ENCODE data around the gene NUTF2. TPM values are rescaled to one million over a fixed set of nuclear protein-coding genes. Genes with fewer than 3 reads are reported as not detected.
A peak's percentile ranks its signal among the peaks of the same experiment; 100 is the strongest.

NUTF2 gene
- total RNA-seq, 2 donors from 2014 or later = 201 to 218 TPM

DNA sequence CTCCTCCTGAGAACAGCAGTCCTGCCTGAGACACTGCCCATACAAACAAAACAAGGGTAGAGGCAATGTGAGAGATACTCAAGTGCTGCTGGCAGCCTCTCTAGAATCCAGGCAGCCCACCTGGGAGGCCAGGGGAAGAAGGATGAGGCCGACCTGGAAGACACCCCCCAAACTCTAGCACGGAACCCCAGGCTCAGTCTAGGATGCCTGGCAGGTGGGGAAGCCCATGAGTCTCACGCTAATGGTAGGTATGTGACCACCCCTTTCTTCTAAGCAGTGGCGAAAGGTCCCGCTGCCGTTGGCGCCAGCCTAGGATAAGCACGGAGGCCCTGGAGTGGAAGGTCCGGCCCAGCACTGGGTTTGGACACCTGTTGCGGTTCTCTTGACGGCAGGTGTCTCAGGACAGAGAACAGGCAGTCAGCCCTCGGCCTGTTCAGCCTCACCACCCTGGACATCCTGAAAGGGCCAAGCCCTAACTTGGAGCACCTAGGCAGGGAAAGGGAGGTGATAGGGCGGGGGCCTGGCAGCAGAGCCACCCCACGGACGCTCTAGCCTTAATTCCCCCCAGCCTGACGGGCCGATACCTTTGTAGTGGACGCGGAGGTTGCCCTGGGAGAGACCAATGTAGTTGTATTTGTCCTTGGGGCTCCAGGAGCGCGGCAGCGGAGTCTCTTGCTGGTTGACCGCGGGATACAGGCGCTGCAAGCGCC is 40.9 kb upstream of the NUTF2 start:
- Histone ChIP-seq H3K36me3 (ENCODE audit: control insufficient read depth, insufficient read depth, low read length) (peaks cover 21% of the 10 kb centered on the region), H3K4me3 (ENCODE audit: low read length) (peak overlapping the region; percentile 98), H3K27me3 (ENCODE audit: control insufficient read depth, insufficient read depth, low read length, poor library complexity, severe bottlenecking) (no peaks in the 10 kb centered on the region), H3K9me3 (ENCODE audit: control insufficient read depth, low read length) (no peaks in the 10 kb centered on the region), H3K9ac (ENCODE audit: extremely low read depth, low read length, poor library complexity, severe bottlenecking) (peak overlapping the region; percentile 95), H3K27ac (ENCODE audit: low read depth, low read length) (peak overlapping the region; percentile 78), H3K4me1 (ENCODE audit: control insufficient read depth, insufficient read depth, low read length) (no peaks in the 10 kb centered on the region)
- H3K27ac Mint-ChIP-seq = peak overlapping the region; percentile 94
- H3K4me3 Mint-ChIP-seq = peak overlapping the region; percentile 89
- no peaks in the 10 kb centered on the region for H3K9me3 Mint-ChIP-seq
- peaks cover 2% of the 10 kb centered on the region for H3K27me3 Mint-ChIP-seq (ENCODE audit: insufficient read depth)
- H3K36me3 Mint-ChIP-seq (ENCODE audit: low read depth) = peaks cover 27% of the 10 kb centered on the region
- peaks cover 18% of the 10 kb centered on the region for H3K4me1 Mint-ChIP-seq
- TF ChIP-seq, protein P1, sequence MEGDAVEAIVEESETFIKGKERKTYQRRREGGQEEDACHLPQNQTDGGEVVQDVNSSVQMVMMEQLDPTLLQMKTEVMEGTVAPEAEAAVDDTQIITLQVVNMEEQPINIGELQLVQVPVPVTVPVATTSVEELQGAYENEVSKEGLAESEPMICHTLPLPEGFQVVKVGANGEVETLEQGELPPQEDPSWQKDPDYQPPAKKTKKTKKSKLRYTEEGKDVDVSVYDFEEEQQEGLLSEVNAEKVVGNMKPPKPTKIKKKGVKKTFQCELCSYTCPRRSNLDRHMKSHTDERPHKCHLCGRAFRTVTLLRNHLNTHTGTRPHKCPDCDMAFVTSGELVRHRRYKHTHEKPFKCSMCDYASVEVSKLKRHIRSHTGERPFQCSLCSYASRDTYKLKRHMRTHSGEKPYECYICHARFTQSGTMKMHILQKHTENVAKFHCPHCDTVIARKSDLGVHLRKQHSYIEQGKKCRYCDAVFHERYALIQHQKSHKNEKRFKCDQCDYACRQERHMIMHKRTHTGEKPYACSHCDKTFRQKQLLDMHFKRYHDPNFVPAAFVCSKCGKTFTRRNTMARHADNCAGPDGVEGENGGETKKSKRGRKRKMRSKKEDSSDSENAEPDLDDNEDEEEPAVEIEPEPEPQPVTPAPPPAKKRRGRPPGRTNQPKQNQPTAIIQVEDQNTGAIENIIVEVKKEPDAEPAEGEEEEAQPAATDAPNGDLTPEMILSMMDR (conservative IDR thresholded peaks at IDR 0.05) = no peak
- no peak for DNase-seq
- WGBS, 2 experiments (ENCODE audit: insufficient coverage in 1 of 2, insufficient read length in 1 of 2) = 1% methylated on average over 13 to 26 of the region's 26 CpGs

DNA sequence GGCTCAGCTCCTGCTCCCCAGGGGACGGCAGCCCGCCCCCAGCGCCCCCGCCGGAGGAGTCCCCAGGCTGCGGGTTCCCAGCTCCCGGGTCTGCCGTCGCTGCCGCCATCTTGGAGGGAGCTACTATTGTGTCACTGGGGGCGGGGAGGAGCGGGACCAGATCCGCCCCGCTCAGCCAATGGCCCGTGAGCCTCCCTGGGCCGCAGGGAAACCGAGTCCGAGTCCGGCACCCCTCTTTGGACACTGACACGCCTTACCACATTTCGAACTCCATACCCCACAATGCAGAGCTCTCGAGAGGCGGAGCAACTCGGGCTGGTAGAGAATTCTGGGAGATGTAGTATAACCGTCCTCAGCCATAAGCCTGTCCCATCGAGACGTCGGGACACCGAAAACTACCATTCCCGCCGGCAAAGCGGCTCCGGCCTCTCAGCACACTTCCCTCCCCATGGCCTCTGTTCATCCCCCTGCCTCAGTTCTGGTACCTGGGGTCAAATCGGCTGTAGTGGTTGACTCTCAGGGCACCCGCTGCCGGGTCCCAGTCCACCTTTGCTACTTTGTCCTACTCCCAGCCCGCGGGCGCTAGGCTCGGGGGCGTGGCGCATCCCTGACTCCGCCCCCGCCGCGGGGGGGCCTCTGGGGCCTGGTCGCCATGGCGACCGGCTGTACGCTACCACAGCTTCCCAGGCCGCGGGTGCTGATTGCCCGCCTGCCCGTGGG is 40.1 kb upstream of the NUTF2 start, which contains the start of the genes RANBP10 and TSNAXIP1:
Gene RANBP10 (minus strand): TSS at position 133 of the 720 bp plus-strand sequence. CDS start 24 bp downstream, at position 109.
Gene TSNAXIP1 (plus strand): TSS at position 462 of the 720 bp plus-strand sequence. CDS start 261 bp downstream, outside the sequence.
- Mint-ChIP-seq H3K4me3 (peak within 1 kb of the TSS; percentile 89), H3K36me3 (ENCODE audit: low read depth) (peaks cover 27% of the 10 kb centered on the region), H3K27ac (peak within 1 kb of the TSS; percentile 99), H3K9me3 (no peaks in the 10 kb centered on the region), H3K27me3 (ENCODE audit: insufficient read depth) (peaks cover 2% of the 10 kb centered on the region), H3K4me1 (peaks cover 18% of the 10 kb centered on the region)
- Histone ChIP-seq H3K4me1 (ENCODE audit: control insufficient read depth, insufficient read depth, low read length) (no peaks in the 10 kb centered on the region), H3K4me3 (ENCODE audit: low read length) (peak within 1 kb of the TSS; percentile 98), H3K36me3 (ENCODE audit: control insufficient read depth, insufficient read depth, low read length) (peaks cover 14% of the 10 kb centered on the region), H3K9ac (ENCODE audit: extremely low read depth, low read length, poor library complexity, severe bottlenecking) (peak within 1 kb of the TSS; percentile 95), H3K27me3 (ENCODE audit: control insufficient read depth, insufficient read depth, low read length, poor library complexity, severe bottlenecking) (no peaks in the 10 kb centered on the region), H3K9me3 (ENCODE audit: control insufficient read depth, low read length) (no peaks in the 10 kb centered on the region), H3K27ac (ENCODE audit: low read depth, low read length) (peak within 1 kb of the TSS; percentile 78)
- peak; percentile 99 for DNase-seq
- TF ChIP-seq, protein P1 (conservative IDR thresholded peaks at IDR 0.05) = no peak
- 0 to 1% methylated on average over 28 to 54 of the region's 54 CpGs for WGBS, 2 experiments (ENCODE audit: insufficient coverage in 1 of 2, insufficient read length in 1 of 2)

DNA sequence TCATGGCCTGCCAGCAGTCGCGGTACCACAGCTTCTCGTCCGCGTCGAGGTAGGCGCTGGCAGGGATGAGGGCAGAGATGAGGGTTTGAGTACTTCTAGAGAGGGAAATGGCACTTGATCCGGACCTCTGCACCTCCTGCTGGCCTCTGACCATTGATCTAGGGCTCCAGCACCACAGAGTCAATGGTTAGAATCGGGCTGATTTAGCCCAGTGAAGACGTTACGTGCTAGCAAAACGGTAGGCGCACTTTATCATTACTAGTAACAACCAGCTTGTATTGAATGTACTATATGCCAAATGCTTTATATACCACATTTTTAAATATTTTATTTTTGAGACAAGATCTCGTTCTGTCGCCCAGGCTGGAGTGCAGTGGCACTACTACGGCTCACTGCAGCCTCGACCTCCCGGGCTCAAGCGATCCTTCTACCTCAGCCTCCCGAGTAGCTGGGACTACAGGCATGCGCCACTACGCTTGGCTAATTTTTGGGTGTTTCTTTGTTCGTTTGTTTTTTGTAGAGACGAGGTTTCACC is 39.5 kb upstream of the NUTF2 start:
- Mint-ChIP-seq H3K36me3 (ENCODE audit: low read depth) (peaks cover 25% of the 10 kb centered on the region), H3K27ac (peak overlapping the region; percentile 99), H3K4me3 (peak overlapping the region; percentile 89), H3K27me3 (ENCODE audit: insufficient read depth) (peaks cover 2% of the 10 kb centered on the region), H3K4me1 (peaks cover 18% of the 10 kb centered on the region), H3K9me3 (no peaks in the 10 kb centered on the region)
- 40 to 53% methylated on average over 17 to 24 of the region's 24 CpGs for WGBS, 2 experiments (ENCODE audit: insufficient coverage in 1 of 2, insufficient read length in 1 of 2)
- Histone ChIP-seq H3K27me3 (ENCODE audit: control insufficient read depth, insufficient read depth, low read length, poor library complexity, severe bottlenecking) (no peaks in the 10 kb centered on the region), H3K9ac (ENCODE audit: extremely low read depth, low read length, poor library complexity, severe bottlenecking) (peak overlapping the region; percentile 95), H3K9me3 (ENCODE audit: control insufficient read depth, low read length) (no peaks in the 10 kb centered on the region), H3K36me3 (ENCODE audit: control insufficient read depth, insufficient read depth, low read length) (peaks cover 12% of the 10 kb centered on the region), H3K4me1 (ENCODE audit: control insufficient read depth, insufficient read depth, low read length) (no peaks in the 10 kb centered on the region), H3K27ac (ENCODE audit: low read depth, low read length) (peak overlapping the region; percentile 77), H3K4me3 (ENCODE audit: low read length) (peak overlapping the region; percentile 98)
- TF ChIP-seq, protein P1 (conservative IDR thresholded peaks at IDR 0.05) = peak; percentile 46
- no peak for DNase-seq

Data from endodermal cell (in vitro differentiated cells).